ENCODE measurements around the gene HSPA12A. TPM values are rescaled to one million over a fixed set of nuclear protein-coding genes. Genes with fewer than 3 reads are reported as not detected.

Gene HSPA12A
- total and polyA plus RNA-seq, 3 experiments from 2014 or later, result 0.04 to 0.07 TPM; not detected in 1

DNA sequence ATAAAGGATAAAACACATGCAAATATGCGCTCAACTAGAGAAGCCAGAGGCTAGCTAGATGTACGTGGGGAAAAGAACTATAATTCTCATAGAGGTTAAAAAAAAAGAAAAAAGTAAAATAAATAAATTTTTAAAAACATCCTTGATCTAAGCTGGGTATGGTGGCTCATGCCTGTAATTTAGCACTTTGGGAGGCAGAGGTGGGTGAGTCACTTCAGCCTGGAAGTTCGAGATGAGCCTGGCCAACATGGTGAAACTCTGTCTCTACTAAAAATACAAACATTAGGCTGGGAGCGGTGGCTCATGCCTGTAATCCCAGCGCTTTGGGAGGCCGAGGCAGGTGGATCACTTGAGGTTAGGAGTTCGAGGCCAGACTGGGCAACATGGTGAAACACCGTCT, 18.6 kb upstream of the HSPA12A start:
- H3K27me3 ChIP-seq (ENCODE audit: insufficient read depth, low read length, poor library complexity, severe bottlenecking), result peaks cover 5% of the 10 kb centered on the region
- no peak overlapping the region for H3K4me3 ChIP-seq (ENCODE audit: low read length)
- peaks cover 0 to 6% (median 0%) of the 10 kb centered on the region in 5 donors for H3K9me3 Mint-ChIP-seq
- no peak for DNase-seq
- H3K4me1 ChIP-seq (ENCODE audit: insufficient read depth, low read length), result no peaks in the 10 kb centered on the region
- no peak overlapping the region for H3K4me3 Mint-ChIP-seq
- H3K36me3 Mint-ChIP-seq, result no peaks in the 10 kb centered on the region
- ChIA-PET POLR2A (no interaction called here), CTCF (no interaction called here)
- no peak overlapping the region for H3K27ac ChIP-seq (ENCODE audit: low read depth, low read length)
- H3K27me3 Mint-ChIP-seq, result peaks cover 5 to 20% of the 10 kb centered on the region in 2 donors
- H3K4me1 Mint-ChIP-seq, result no peaks in the 10 kb centered on the region
- H3K36me3 ChIP-seq (ENCODE audit: insufficient read depth, low read length), result no peaks in the 10 kb centered on the region
- H3K9me3 ChIP-seq (ENCODE audit: low read length), result no peaks in the 10 kb centered on the region
- H3K27ac Mint-ChIP-seq, result no peak overlapping the region

DNA sequence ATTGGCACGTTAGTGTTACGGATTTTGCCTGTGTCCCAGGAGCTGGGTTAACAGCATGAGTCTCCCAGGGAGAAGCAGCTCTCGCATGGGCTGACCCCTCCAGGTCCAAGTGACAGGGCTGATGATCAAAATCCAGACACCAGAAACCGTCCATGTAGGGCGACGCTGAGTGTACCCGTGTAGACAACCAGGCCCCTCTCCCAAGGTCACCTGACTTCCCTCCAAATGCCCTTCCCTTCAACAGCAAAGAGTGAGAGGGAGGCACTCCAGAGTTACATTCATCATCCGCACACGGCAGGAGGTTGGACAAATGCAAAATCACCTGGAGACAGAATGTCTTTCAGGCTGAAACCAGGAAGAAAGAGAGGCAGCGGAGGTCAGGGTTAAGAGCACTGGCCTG, 14.9 kb upstream of the HSPA12A start:
- no peak overlapping the region for H3K27ac Mint-ChIP-seq
- peaks cover 9 to 13% of the 10 kb centered on the region in 2 donors for H3K27me3 Mint-ChIP-seq
- Histone ChIP-seq H3K27ac (ENCODE audit: low read depth, low read length) (no peak overlapping the region), H3K36me3 (ENCODE audit: insufficient read depth, low read length) (no peaks in the 10 kb centered on the region), H3K27me3 (ENCODE audit: insufficient read depth, low read length, poor library complexity, severe bottlenecking) (peaks cover 4% of the 10 kb centered on the region), H3K9me3 (ENCODE audit: low read length) (no peaks in the 10 kb centered on the region), H3K4me1 (ENCODE audit: insufficient read depth, low read length) (no peaks in the 10 kb centered on the region), H3K4me3 (ENCODE audit: low read length) (no peak overlapping the region)
- no peak for DNase-seq
- no peaks in the 10 kb centered on the region for H3K4me1 Mint-ChIP-seq
- no peak overlapping the region for H3K4me3 Mint-ChIP-seq
- CTCF ChIA-PET, result no interaction called here
- peaks cover 0 to 5% (median 0%) of the 10 kb centered on the region in 5 donors for H3K9me3 Mint-ChIP-seq
- peaks cover 0 to 3% (median 0%) of the 10 kb centered on the region in 3 donors for H3K36me3 Mint-ChIP-seq
- POLR2A ChIA-PET, result no interaction called here

DNA sequence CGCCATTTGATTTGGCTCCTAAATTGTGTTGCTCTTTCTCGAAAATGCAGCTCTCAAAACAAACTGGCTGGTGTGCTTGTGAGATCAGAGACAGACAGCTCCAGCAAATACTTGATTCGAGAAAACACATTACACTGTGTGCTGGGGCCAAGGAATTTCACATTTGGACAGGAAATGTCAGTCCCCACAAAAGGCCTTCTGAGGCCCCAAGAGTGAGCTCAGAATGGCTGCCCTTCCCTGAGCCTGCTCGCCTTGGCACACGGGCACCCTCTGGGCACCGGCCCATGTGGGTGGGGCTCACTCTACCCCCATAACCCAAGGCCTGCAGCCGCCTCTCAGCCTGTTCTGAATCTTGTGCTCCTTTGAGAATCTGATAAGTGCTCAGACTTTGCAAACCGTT, 13.9 kb upstream of the HSPA12A start:
- Mint-ChIP-seq H3K36me3 (peaks cover 0 to 3% (median 0%) of the 10 kb centered on the region in 3 donors), H3K27ac (peak overlapping the region in 2 of 8 donors; percentile 24 to 47), H3K9me3 (peaks cover 0 to 5% (median 0%) of the 10 kb centered on the region in 5 donors), H3K4me3 (no peak overlapping the region), H3K27me3 (peaks cover 9 to 11% of the 10 kb centered on the region in 2 donors), H3K4me1 (no peaks in the 10 kb centered on the region)
- Histone ChIP-seq H3K4me1 (ENCODE audit: insufficient read depth, low read length) (no peaks in the 10 kb centered on the region), H3K4me3 (ENCODE audit: low read length) (no peak overlapping the region), H3K27ac (ENCODE audit: low read depth, low read length) (no peak overlapping the region), H3K36me3 (ENCODE audit: insufficient read depth, low read length) (no peaks in the 10 kb centered on the region), H3K9me3 (ENCODE audit: low read length) (no peaks in the 10 kb centered on the region), H3K27me3 (ENCODE audit: insufficient read depth, low read length, poor library complexity, severe bottlenecking) (peaks cover 4% of the 10 kb centered on the region)
- no peak for DNase-seq
- POLR2A ChIA-PET, result no interaction called here
- CTCF ChIA-PET, result no interaction called here

DNA sequence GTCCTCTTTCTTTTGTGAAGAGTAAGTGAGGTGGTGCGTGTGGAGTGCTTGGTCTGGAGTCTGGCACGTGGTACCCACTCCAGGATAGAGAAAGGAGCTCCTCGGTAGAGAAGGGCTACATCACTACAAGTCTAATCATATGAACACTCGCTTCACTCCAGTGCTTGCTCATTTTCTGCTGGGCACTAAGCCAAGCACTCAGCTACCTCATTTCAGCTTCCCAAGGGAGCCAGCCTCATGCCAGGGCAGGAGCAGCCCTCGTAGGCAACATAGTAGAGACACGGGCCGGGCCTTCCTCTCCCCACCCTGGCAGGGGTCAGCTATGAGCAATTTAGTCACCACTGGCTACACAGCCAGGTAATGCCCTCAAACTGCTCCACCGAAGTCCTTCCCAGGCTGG, 11.4 kb upstream of the HSPA12A start:
- no peaks in the 10 kb centered on the region for H3K4me1 Mint-ChIP-seq
- CTCF ChIA-PET, result no interaction called here
- H3K27me3 ChIP-seq (ENCODE audit: insufficient read depth, low read length, poor library complexity, severe bottlenecking), result peaks cover 4% of the 10 kb centered on the region
- H3K9me3 Mint-ChIP-seq, result no peaks in the 10 kb centered on the region
- H3K4me3 ChIP-seq (ENCODE audit: low read length), result no peak overlapping the region
- peak in 1 of 5 donors; percentile 7 for DNase-seq
- peaks cover 0 to 3% (median 0%) of the 10 kb centered on the region in 3 donors for H3K36me3 Mint-ChIP-seq
- POLR2A ChIA-PET, result no interaction called here
- no peaks in the 10 kb centered on the region for H3K36me3 ChIP-seq (ENCODE audit: insufficient read depth, low read length)
- no peak overlapping the region for H3K27ac ChIP-seq (ENCODE audit: low read depth, low read length)
- H3K9me3 ChIP-seq (ENCODE audit: low read length), result no peaks in the 10 kb centered on the region
- no peak overlapping the region for H3K27ac Mint-ChIP-seq
- H3K27me3 Mint-ChIP-seq, result peaks cover 10 to 21% of the 10 kb centered on the region in 2 donors
- no peak overlapping the region for H3K4me3 Mint-ChIP-seq
- no peaks in the 10 kb centered on the region for H3K4me1 ChIP-seq (ENCODE audit: insufficient read depth, low read length)

DNA sequence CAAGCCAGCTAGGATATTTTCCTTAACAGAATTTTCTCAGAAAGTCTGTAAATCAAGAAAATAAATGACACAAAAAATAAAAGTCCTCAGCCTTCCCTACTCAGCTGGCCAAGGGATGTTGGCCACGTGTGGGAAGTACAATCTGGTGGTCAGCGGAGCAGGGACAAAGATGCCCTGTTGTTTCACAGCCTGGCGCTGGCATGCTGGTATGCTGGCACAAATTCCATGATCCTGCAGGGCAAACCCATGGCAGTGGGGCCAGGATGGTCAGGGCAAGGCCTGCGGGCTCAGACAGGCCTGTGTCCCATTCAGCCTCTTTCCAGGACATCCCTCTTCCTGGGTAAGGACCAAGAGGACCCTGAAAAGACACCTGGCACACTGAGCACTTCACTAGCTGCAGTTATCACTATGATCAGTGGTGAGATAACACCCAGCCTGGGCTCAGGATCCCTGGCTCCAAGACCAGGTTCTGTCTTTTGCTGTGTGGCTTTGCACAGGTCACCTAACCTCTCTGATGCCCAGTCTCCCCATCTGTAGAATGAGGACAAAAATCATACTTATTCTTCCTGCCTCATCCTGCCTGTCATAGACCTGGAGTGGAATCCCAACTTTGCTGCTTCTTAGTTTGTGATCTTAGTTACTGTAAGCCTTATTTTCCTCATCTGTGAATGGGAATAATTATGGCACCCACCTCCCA, 10.8 kb upstream of the HSPA12A start:
- ChIA-PET CTCF (no interaction called here), POLR2A (no interaction called here)
- Mint-ChIP-seq H3K4me3 (no peak overlapping the region), H3K36me3 (peaks cover 0 to 3% (median 0%) of the 10 kb centered on the region in 3 donors), H3K27ac (no peak overlapping the region), H3K9me3 (no peaks in the 10 kb centered on the region), H3K27me3 (peaks cover 10 to 22% of the 10 kb centered on the region in 2 donors), H3K4me1 (no peaks in the 10 kb centered on the region)
- H3K36me3 ChIP-seq (ENCODE audit: insufficient read depth, low read length), result no peaks in the 10 kb centered on the region
- peaks cover 4% of the 10 kb centered on the region for H3K27me3 ChIP-seq (ENCODE audit: insufficient read depth, low read length, poor library complexity, severe bottlenecking)
- H3K27ac ChIP-seq (ENCODE audit: low read depth, low read length), result no peak overlapping the region
- H3K4me1 ChIP-seq (ENCODE audit: insufficient read depth, low read length), result no peaks in the 10 kb centered on the region
- no peak overlapping the region for H3K4me3 ChIP-seq (ENCODE audit: low read length)
- H3K9me3 ChIP-seq (ENCODE audit: low read length), result no peaks in the 10 kb centered on the region
- DNase-seq, result no peak

DNA sequence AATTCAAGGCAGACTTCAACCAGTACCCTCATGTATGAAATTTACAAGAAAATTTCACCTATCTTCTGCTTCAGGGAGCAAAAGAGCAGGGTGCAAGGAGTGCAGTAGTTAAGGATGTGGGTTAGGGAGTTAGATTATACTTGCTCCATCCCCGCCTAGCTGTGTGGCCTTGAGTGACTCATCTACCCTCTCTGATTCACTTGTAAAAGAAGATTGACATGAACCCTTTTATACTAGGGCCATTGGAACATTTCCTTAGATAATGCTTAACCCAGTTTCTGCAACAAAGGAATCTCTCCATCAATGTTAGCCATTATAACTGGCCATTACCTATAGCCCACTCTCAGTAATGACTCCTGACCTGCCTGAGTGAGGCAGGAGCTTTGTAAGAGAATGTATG, 10.2 kb upstream of the HSPA12A start:
- Mint-ChIP-seq H3K27me3 (peaks cover 10 to 21% of the 10 kb centered on the region in 2 donors), H3K27ac (no peak overlapping the region), H3K9me3 (no peaks in the 10 kb centered on the region), H3K4me1 (no peaks in the 10 kb centered on the region), H3K36me3 (peaks cover 0 to 3% (median 0%) of the 10 kb centered on the region in 3 donors), H3K4me3 (no peak overlapping the region)
- peaks cover 4% of the 10 kb centered on the region for H3K27me3 ChIP-seq (ENCODE audit: insufficient read depth, low read length, poor library complexity, severe bottlenecking)
- H3K36me3 ChIP-seq (ENCODE audit: insufficient read depth, low read length), result no peaks in the 10 kb centered on the region
- POLR2A ChIA-PET, result no interaction called here
- no peak for DNase-seq
- CTCF ChIA-PET, result no interaction called here
- H3K9me3 ChIP-seq (ENCODE audit: low read length), result no peaks in the 10 kb centered on the region
- no peak overlapping the region for H3K27ac ChIP-seq (ENCODE audit: low read depth, low read length)
- H3K4me1 ChIP-seq (ENCODE audit: insufficient read depth, low read length), result no peaks in the 10 kb centered on the region
- H3K4me3 ChIP-seq (ENCODE audit: low read length), result no peak overlapping the region

DNA sequence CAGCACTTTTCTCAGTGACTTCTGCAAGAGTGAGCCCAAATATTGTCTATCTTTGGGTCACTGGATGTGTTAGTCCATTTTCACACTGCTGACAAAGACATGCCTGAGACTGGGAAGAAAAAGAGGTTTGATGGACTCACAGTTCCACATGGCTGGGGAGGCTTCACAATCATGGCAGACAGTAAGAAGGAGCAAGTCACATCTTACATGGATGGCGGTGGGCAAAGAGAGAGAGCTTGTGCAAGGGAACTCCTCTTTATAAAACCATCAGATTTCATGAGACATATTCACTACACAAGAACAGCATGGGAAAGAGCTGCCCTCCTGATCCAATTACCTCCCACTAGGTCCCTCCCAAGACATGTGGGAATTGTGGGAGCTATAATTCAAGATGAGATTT, 6.1 kb upstream of the HSPA12A start:
- no peak overlapping the region for H3K27ac Mint-ChIP-seq
- no peak overlapping the region for H3K4me3 Mint-ChIP-seq
- ChIA-PET POLR2A (no interaction called here), CTCF (interaction anchor here (1.2 kb wide), 1 partner anchor 40 kb away, joined by 3 read pairs; no protein-coding TSS in a partner anchor)
- Histone ChIP-seq H3K4me1 (ENCODE audit: insufficient read depth, low read length) (no peaks in the 10 kb centered on the region), H3K27me3 (ENCODE audit: insufficient read depth, low read length, poor library complexity, severe bottlenecking) (peaks cover 10% of the 10 kb centered on the region), H3K27ac (ENCODE audit: low read depth, low read length) (no peak overlapping the region), H3K9me3 (ENCODE audit: low read length) (no peaks in the 10 kb centered on the region), H3K36me3 (ENCODE audit: insufficient read depth, low read length) (no peaks in the 10 kb centered on the region), H3K4me3 (ENCODE audit: low read length) (no peak overlapping the region)
- peaks cover 0 to 3% (median 0%) of the 10 kb centered on the region in 5 donors for H3K9me3 Mint-ChIP-seq
- DNase-seq, result no peak
- H3K27me3 Mint-ChIP-seq, result peaks cover 33 to 38% of the 10 kb centered on the region in 2 donors
- H3K36me3 Mint-ChIP-seq, result peaks cover 0 to 3% (median 0%) of the 10 kb centered on the region in 3 donors
- H3K4me1 Mint-ChIP-seq, result peaks cover 0 to 2% (median 0%) of the 10 kb centered on the region in 3 donors

DNA sequence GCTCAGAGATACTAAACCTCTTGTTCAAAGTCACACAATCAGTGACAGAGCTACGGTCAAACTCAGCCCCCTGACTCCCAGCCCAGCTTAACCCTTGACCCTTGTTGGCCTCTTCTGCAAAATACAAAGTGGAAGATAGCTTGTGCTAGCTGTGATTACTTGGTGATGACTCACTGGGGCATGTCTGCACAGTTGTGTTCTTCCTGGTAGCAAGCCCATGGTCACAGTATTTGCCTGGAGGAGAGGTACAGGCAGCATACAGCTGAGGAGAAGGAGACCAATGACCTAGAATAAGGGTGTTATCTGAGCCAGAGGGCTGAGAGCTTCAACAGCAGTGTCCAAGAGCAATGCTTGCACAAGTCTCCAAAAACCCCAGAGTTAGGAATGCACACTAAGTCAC, 5.7 kb upstream of the HSPA12A start:
- no peaks in the 10 kb centered on the region for H3K36me3 ChIP-seq (ENCODE audit: insufficient read depth, low read length)
- H3K27me3 ChIP-seq (ENCODE audit: insufficient read depth, low read length, poor library complexity, severe bottlenecking), result peaks cover 11% of the 10 kb centered on the region
- Mint-ChIP-seq H3K9me3 (peaks cover 0 to 3% (median 0%) of the 10 kb centered on the region in 5 donors), H3K27ac (no peak overlapping the region), H3K36me3 (peaks cover 0 to 3% (median 0%) of the 10 kb centered on the region in 3 donors), H3K4me3 (no peak overlapping the region), H3K4me1 (peaks cover 0 to 7% (median 0%) of the 10 kb centered on the region in 3 donors), H3K27me3 (peaks cover 34 to 43% of the 10 kb centered on the region in 2 donors)
- H3K4me3 ChIP-seq (ENCODE audit: low read length), result no peak overlapping the region
- ChIA-PET CTCF (interaction anchor here (1.2 kb wide), 1 partner anchor 40 kb away, joined by 3 read pairs; no protein-coding TSS in a partner anchor), POLR2A (no interaction called here)
- no peak overlapping the region for H3K27ac ChIP-seq (ENCODE audit: low read depth, low read length)
- no peaks in the 10 kb centered on the region for H3K9me3 ChIP-seq (ENCODE audit: low read length)
- DNase-seq, result peak in 1 of 5 donors; percentile 27
- no peaks in the 10 kb centered on the region for H3K4me1 ChIP-seq (ENCODE audit: insufficient read depth, low read length)

All from CD8-positive, alpha-beta memory T cell (primary cell).